Vagina (tissue), 2 donors: ENCODE results near the gene KRTAP5-5. TPM values are rescaled to one million over a fixed set of nuclear protein-coding genes. Genes with fewer than 3 reads are reported as not detected.
"Not testable (repeated sequence)": the region's sequence is repeated elsewhere in the genome, so short reads cannot be mapped to it uniquely, and the experiment has no call there.

Experiments
- DNase-seq, 2 donors: peaks; one replicate each; pipeline ENCODE4 v3.0.0-alpha.2; 2017; ENCODE audit errors: extremely low spot score in 2 of 2
- H3K27ac ChIP-seq: fragments of 200-600 bp; sonication (generic); one replicate; pipeline ENCODE4 v1.5.1; 2019
- H3K27me3 ChIP-seq: fragments of 200-600 bp; sonication (generic); one replicate; pipeline ENCODE4 v1.5.1; 2019
- H3K36me3 ChIP-seq, 2 donors: fragments of 200-600 bp; sonication (generic); one replicate each; pipeline ENCODE4 v1.5.1; 2017 to 2019
- H3K4me1 ChIP-seq: fragments of 200-600 bp; sonication (generic); one replicate; pipeline ENCODE4 v1.5.1; 2019
- H3K4me3 ChIP-seq, 2 donors: fragments of 200-600 bp; sonication (generic); 1 replicate in 1 of 2; 2 replicates in 1 of 2; pipeline ENCODE4 v1.5.1; 2016 to 2019
- H3K9me3 ChIP-seq: fragments of 200-600 bp; sonication (generic); one replicate; pipeline ENCODE4 v1.5.1; 2019
- POLR2A ChIP-seq, 2 donors: fragments of 450-650 bp; IDR thresholded peaks; one replicate each; pipeline ENCODE4 v1.6.1; 2017; ENCODE audit warnings: antibody characterized with exemption in 2 of 2, mild to moderate bottlenecking in 2 of 2, moderate library complexity in 2 of 2
- POLR2AphosphoS5 ChIP-seq, 2 donors: sonication (generic); formaldehyde crosslinking; IDR thresholded peaks; one replicate each; pipeline ENCODE4 v1.9.0; 2017; ENCODE audit warnings: antibody characterized with exemption in 2 of 2, mild to moderate bottlenecking in 2 of 2, low read depth in 1 of 2; ENCODE audit not compliant: insufficient read depth in 1 of 2
- intact Hi-C: fragments of 100-400 bp; cut with DNase I; formaldehyde crosslinking; loops from one replicate; pipeline ENCODE4 v1.15.1; 2023
- total RNA-seq: library from RNA; depleted of rRNA; stranded (reverse); fragments of >200 nt; gene quantifications from one replicate; pipeline ENCODE4 v1.2.3, GENCODE V29; 2016
- TF ChIP-seq, protein P1 (sequence below), 3 experiments: fragments of 450-650 bp in 2 of 3; fragments of 200-600 bp in 1 of 3; sonication (generic) in 1 of 3; IDR thresholded peaks; one replicate each; pipeline ENCODE4 v1.5.1; 2017 to 2019; ENCODE audit warnings: antibody characterized with exemption in 3 of 3, mild to moderate bottlenecking in 2 of 3, moderate library complexity in 2 of 3

The KRTAP5-5 gene
- total RNA-seq, 1 donor from 2014 or later: not detected

DNA sequence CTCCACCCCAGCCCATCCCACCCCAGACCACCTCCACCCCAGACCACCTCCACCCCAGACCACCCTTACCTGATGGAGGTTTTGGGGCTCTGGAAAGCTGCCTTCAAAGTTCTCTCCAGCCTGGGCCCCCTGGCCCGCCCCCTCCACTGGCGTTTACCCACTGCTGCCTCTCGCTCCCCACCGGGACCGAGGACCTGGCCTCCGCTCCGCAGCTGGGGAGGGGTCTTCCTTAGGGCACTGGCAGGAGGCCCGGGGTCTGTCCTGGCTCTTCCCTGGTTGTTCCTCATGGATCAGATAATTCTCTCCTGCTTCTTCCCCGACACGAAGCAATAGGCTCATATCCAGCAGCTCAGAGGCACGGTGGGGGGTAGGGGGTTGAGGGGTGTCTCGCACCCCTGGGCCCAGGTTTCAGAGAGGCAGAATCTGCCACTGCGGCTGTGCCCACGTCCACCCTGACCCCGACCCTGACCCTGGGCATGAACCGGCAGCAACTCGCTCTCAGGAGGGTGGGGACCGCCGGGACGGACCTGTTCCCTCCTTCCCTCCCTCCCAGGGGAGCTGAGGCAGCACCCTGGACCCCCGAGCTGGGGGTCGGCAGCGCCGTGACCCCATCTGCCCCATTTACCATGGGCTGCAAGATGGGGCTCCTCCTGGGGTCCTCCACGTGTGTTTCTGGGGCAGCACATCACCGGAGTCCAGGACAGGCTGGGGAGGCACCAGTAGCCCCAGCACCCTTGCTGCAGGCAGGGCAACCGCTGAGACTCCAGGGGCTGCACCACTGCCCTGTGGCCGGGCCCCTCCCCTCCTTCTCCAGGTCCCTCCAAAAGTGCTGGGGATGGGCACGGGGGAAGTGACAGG lies 12.9 kb downstream of the KRTAP5-5 start:
- TF ChIP-seq POLR2AphosphoS5 (IDR thresholded peaks at IDR 0.05; ENCODE audit: insufficient read depth in 1 of 2, low read depth in 1 of 2) (no peak), POLR2A (IDR thresholded peaks at IDR 0.05) (no peak)
- TF ChIP-seq, protein P1, sequence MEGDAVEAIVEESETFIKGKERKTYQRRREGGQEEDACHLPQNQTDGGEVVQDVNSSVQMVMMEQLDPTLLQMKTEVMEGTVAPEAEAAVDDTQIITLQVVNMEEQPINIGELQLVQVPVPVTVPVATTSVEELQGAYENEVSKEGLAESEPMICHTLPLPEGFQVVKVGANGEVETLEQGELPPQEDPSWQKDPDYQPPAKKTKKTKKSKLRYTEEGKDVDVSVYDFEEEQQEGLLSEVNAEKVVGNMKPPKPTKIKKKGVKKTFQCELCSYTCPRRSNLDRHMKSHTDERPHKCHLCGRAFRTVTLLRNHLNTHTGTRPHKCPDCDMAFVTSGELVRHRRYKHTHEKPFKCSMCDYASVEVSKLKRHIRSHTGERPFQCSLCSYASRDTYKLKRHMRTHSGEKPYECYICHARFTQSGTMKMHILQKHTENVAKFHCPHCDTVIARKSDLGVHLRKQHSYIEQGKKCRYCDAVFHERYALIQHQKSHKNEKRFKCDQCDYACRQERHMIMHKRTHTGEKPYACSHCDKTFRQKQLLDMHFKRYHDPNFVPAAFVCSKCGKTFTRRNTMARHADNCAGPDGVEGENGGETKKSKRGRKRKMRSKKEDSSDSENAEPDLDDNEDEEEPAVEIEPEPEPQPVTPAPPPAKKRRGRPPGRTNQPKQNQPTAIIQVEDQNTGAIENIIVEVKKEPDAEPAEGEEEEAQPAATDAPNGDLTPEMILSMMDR (IDR thresholded peaks at IDR 0.05): no peak
- Histone ChIP-seq H3K36me3 (no peaks in the 10 kb centered on the region), H3K9me3 (no peaks in the 10 kb centered on the region), H3K27ac (no peak overlapping the region), H3K4me3 (no peak overlapping the region), H3K27me3 (no peaks in the 10 kb centered on the region), H3K4me1 (no peaks in the 10 kb centered on the region)
- no peak for DNase-seq
- intact Hi-C loops: no loop called here

DNA sequence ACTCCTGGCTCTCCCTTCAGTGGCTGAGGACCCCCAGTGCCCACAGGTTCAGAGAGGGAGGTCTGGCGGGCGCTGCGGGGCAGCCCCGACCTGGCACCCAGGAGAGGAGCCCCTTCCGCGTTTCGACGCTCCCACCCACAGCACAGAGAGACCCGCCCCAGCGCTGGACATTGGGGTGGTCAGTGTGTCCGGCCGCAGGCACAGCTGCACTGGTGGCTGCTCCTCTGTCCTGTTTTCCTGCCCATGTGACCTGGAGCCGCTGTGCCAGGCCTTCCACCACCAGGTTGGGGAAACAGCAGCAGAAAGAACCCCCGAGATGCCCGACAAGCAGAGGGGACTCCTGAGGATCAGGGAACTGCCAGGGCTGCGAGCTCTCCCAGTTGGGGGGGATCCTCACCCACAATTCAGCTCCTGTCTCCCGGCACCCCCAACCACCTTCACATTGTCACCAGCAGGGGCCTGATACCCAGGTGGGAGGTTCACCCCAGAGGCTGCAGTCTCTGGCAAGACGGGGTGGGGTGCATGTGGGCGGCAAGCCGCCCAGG lies 13.6 kb downstream of the KRTAP5-5 start:
- no peak for DNase-seq
- TF ChIP-seq, protein P1 (IDR thresholded peaks at IDR 0.05): no peak
- TF ChIP-seq POLR2A (IDR thresholded peaks at IDR 0.05) (no peak), POLR2AphosphoS5 (IDR thresholded peaks at IDR 0.05; ENCODE audit: insufficient read depth in 1 of 2, low read depth in 1 of 2) (no peak)

DNA sequence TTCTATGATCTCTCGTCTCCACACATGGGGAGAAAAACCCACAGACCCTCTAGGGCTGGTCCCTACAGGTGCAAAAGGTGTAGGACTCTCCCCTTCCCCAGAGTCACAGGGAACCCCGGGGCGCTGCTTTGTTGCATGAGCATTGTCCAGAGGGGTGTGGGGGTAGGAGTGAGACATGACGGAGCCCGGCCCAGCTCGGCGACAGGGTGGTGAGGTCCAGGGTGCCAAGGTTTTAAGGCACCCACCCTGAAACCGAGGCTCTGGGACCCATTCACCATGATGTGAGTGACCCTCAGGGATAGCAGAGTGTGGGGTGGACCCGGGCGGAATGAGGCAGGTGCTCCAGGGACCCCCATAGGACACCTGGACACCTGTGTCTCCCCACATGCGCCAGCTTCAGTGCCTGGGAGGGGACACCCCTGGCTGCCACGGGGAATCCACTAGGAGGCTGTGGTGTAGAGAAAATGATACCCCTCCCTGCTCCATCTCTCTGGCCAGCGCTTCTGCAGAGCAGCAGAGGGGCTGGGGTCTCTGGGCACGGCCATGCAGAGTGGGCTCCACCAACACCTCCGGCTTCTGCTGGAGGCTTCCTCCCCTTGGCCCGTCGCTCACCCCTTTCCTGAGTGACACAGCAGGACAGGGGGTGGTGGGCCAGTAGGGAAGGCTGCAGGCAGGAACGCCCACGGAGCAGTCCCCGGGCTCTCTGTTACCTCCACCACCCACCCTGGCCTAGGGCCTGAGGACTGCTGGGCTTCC lies 15.2 kb downstream of the KRTAP5-5 start:
- TF ChIP-seq POLR2A (IDR thresholded peaks at IDR 0.05) (no peak), POLR2AphosphoS5 (IDR thresholded peaks at IDR 0.05; ENCODE audit: insufficient read depth in 1 of 2, low read depth in 1 of 2) (no peak)
- TF ChIP-seq, protein P1 (IDR thresholded peaks at IDR 0.05): no peak
- no peak overlapping the region for H3K27ac ChIP-seq
- H3K36me3 ChIP-seq: no peaks in the 10 kb centered on the region
- H3K27me3 ChIP-seq: no peaks in the 10 kb centered on the region
- intact Hi-C loops: no loop called here
- no peak for DNase-seq
- no peaks in the 10 kb centered on the region for H3K4me1 ChIP-seq
- H3K9me3 ChIP-seq: no peaks in the 10 kb centered on the region
- H3K4me3 ChIP-seq: no peak overlapping the region

More for the DNA sequence above, 13.6 kb downstream of the KRTAP5-5 start:
- Histone ChIP-seq H3K36me3 (no peaks in the 10 kb centered on the region), H3K27me3 (no peaks in the 10 kb centered on the region), H3K4me3 (no peak overlapping the region), H3K4me1 (no peaks in the 10 kb centered on the region), H3K9me3 (no peaks in the 10 kb centered on the region), H3K27ac (no peak overlapping the region)
- intact Hi-C loops: no loop called here

DNA sequence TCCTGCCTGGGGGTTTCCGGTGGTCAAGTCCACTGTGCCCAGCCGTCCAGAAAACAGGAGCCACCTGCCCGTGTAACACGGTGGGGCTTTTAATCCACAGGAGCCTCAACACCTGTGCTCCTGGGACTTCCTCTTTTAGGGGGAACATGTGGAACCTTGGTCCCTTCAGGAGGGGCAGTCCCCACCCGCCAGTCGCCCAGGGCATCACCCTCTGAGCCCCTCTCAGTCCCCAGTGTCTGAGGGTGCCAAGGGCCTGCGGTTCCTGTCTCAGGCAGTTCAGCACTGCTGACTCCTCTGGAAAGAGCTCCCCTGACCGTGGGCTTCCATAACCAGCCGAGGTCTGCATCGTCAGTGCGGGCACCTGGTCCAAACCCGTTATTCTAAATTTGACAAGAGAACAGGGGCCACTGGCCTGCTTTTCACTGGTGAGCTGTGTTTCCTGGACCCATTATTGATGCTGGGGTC lies 15.8 kb downstream of the KRTAP5-5 start:
- no peak for DNase-seq
- Histone ChIP-seq H3K9me3 (no peaks in the 10 kb centered on the region), H3K27ac (no peak overlapping the region), H3K27me3 (no peaks in the 10 kb centered on the region), H3K4me1 (no peaks in the 10 kb centered on the region), H3K36me3 (no peaks in the 10 kb centered on the region), H3K4me3 (no peak overlapping the region)
- intact Hi-C loops: no loop called here
- TF ChIP-seq POLR2A (IDR thresholded peaks at IDR 0.05) (no peak), POLR2AphosphoS5 (IDR thresholded peaks at IDR 0.05; ENCODE audit: insufficient read depth in 1 of 2, low read depth in 1 of 2) (no peak)
- TF ChIP-seq, protein P1 (IDR thresholded peaks at IDR 0.05): no peak

DNA sequence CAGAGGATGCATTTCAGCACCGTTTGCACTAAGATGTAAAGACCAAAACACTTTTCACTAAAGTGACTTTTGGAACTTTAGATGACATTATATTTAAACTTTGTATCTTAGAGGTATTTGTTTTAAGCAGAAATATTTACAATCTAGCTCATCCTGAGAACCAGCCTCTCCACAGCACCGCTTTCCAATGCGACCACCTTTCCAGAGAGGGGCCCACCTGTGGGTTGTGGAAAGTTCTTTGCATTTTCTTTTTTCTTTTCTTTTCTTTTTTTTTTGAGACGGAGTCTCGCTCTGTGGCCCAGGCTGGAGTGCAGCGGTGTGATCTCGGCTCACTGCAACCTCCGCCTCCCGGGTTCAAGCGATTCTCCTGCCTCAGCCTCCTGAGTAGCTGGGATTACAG lies 17.0 kb downstream of the KRTAP5-5 start:
- H3K9me3 ChIP-seq, intact Hi-C loops, H3K36me3 ChIP-seq, H3K27me3 ChIP-seq, H3K27ac ChIP-seq, DNase-seq, H3K4me1 ChIP-seq, H3K4me3 ChIP-seq: not testable (repeated sequence)
